Activated B cell treated with CpG ODN at 0.5 μM for 24 hours (primary cell): ENCODE measurements around the gene LCP1. TPM values are rescaled to one million over a fixed set of nuclear protein-coding genes. Genes with fewer than 3 reads are reported as not detected.

Source experiments
- ATAC-seq: fragments of 200-7000 bp; cut with Tn5 transposase; one replicate; pipeline ENCODE4 v1.10.0; 2021; ENCODE audit warnings: low read depth, mild to moderate bottlenecking, moderate library complexity
- CTCF ChIA-PET: fragments of 350-600 bp; sonication (Branson Sonifier 250); formaldehyde crosslinking; loops from one replicate; lab custom pipeline; 2021; ENCODE audit warnings: antibody characterized with exemption; lab: Charles Lee
- POLR2A ChIA-PET: fragments of 350-600 bp; sonication (Branson Sonifier 250); formaldehyde crosslinking; loops from one replicate; lab custom pipeline; 2021; ENCODE audit warnings: antibody characterized with exemption; lab: Charles Lee
- DNase-seq: peaks from one replicate; pipeline ENCODE4 v3.0.0; 2022
- H3K27ac Mint-ChIP-seq: one replicate; pipeline ENCODE4 v1.8.0; 2020; ENCODE audit warnings: mixed read lengths
- H3K27me3 Mint-ChIP-seq: one replicate; pipeline ENCODE4 v1.8.0; 2021; ENCODE audit warnings: mixed read lengths
- H3K36me3 Mint-ChIP-seq: one replicate; pipeline ENCODE4 v1.8.0; 2021; ENCODE audit warnings: low read depth, mixed read lengths
- H3K4me1 Mint-ChIP-seq: one replicate; pipeline ENCODE4 v1.8.0; 2021; ENCODE audit warnings: mixed read lengths
- H3K4me3 Mint-ChIP-seq: one replicate; pipeline ENCODE4 v1.8.0; 2020; ENCODE audit warnings: mild to moderate bottlenecking, mixed read lengths
- H3K9me3 Mint-ChIP-seq: one replicate; pipeline ENCODE4 v1.8.0; 2020; ENCODE audit warnings: mixed read lengths
- intact Hi-C: fragments of 100-400 bp; cut with micrococcal nuclease; formaldehyde crosslinking; loops from one replicate; pipeline ENCODE4 v1.15.1; 2024
- total RNA-seq: library from RNA; stranded (reverse); gene quantifications from 2 replicates; pipeline ENCODE4 v1.2.3, GENCODE V29; 2022
- TF ChIP-seq, protein P1 (sequence below): fragments of 200-600 bp; IDR thresholded peaks from one replicate; pipeline ENCODE4 v1.8.0; 2022; ENCODE audit warnings: antibody characterized with exemption, mild to moderate bottlenecking

Gene LCP1
- total RNA-seq, 1 donor from 2014 or later, result 948 TPM

GRCh38 chr13:46129124-46129523 is 52.9 kb downstream of the LCP1 start:
- no peak for DNase-seq
- no peak for ATAC-seq
- ChIA-PET POLR2A (interaction anchor here (0.5 kb wide), 1 partner anchor 12 kb away, joined by 6 read pairs; no protein-coding TSS in a partner anchor), CTCF (interaction anchor here (0.6 to 0.7 kb wide), 2 partner anchors 19 to 190 kb away, joined by 3 to 4 read pairs; no protein-coding TSS in a partner anchor)
- TF ChIP-seq, protein P1, sequence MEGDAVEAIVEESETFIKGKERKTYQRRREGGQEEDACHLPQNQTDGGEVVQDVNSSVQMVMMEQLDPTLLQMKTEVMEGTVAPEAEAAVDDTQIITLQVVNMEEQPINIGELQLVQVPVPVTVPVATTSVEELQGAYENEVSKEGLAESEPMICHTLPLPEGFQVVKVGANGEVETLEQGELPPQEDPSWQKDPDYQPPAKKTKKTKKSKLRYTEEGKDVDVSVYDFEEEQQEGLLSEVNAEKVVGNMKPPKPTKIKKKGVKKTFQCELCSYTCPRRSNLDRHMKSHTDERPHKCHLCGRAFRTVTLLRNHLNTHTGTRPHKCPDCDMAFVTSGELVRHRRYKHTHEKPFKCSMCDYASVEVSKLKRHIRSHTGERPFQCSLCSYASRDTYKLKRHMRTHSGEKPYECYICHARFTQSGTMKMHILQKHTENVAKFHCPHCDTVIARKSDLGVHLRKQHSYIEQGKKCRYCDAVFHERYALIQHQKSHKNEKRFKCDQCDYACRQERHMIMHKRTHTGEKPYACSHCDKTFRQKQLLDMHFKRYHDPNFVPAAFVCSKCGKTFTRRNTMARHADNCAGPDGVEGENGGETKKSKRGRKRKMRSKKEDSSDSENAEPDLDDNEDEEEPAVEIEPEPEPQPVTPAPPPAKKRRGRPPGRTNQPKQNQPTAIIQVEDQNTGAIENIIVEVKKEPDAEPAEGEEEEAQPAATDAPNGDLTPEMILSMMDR, result no peak
- H3K9me3 Mint-ChIP-seq, result no peaks in the 10 kb centered on the region
- no peak overlapping the region for H3K4me3 Mint-ChIP-seq
- intact Hi-C loops, result loop anchor here (5.0 kb wide), 2 partner anchors 77 to 322 kb away; partner anchors contain the start of gene ZC3H13
- H3K36me3 Mint-ChIP-seq, result peaks cover 88% of the 10 kb centered on the region
- no peak overlapping the region for H3K27ac Mint-ChIP-seq
- no peaks in the 10 kb centered on the region for H3K27me3 Mint-ChIP-seq
- peaks cover 25% of the 10 kb centered on the region for H3K4me1 Mint-ChIP-seq

GRCh38 chr13:46127358-46128023 is 54.5 kb downstream of the LCP1 start:
- H3K4me1 Mint-ChIP-seq, result peaks cover 30% of the 10 kb centered on the region
- ChIA-PET POLR2A (interaction anchor here (0.9 to 1.4 kb wide), 2 partner anchors 8 to 75 kb away, joined by 3 to 6 read pairs; partner anchors contain the start of gene ZC3H13), CTCF (interaction anchor here (0.7 to 1.3 kb wide), 2 partner anchors 13 to 32 kb away, joined by 3 read pairs; no protein-coding TSS in a partner anchor)
- DNase-seq (no peak), ATAC-seq (no peak)
- TF ChIP-seq, protein P1, result no peak
- peaks cover 73% of the 10 kb centered on the region for H3K36me3 Mint-ChIP-seq
- no peak overlapping the region for H3K4me3 Mint-ChIP-seq
- intact Hi-C loops, result loop anchor here (2.0 to 5.0 kb wide), 4 partner anchors 33 to 320 kb away; partner anchors contain the start of gene ZC3H13
- no peaks in the 10 kb centered on the region for H3K27me3 Mint-ChIP-seq
- no peaks in the 10 kb centered on the region for H3K9me3 Mint-ChIP-seq
- no peak overlapping the region for H3K27ac Mint-ChIP-seq

DNA sequence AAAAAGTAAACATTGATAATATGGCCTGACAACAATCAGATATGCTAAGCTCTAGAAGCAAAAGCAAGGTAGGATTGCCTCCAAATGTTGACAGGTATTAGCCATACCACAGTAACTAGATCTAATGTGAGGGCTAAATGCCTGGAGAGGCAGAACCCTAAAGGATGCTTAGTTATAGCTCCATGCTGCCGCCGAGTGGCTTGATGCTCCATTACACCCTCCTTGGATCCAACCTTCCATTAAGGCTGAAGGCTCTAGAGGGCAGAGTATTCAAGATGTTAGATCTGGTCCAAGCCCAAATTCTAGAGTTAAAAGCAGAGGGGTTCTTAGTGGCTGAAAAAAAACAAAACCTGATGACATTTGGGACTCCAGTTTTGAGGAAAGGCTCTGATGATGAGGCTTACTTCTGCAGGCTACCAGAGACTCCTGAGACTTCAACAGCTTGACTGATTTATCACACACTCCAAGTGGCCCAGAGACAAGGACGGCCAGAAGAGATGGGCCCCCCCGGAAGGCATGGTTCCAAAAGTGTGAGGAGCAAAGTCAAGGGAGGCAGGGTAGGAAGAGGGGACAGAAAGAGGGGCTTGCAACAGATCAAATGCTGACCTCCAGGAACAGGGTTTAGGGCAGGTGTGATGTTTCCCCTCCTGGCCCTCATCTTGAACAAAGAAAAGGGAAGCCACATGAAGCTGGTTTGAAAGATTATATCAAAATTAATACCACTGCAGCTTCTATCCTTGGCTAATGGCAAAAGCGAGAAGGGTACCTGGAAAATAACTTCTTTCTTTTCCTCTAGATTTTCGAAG is 55.2 kb downstream of the LCP1 start:
- Mint-ChIP-seq H3K36me3 (peaks cover 66% of the 10 kb centered on the region), H3K4me1 (peaks cover 30% of the 10 kb centered on the region)

DNA sequence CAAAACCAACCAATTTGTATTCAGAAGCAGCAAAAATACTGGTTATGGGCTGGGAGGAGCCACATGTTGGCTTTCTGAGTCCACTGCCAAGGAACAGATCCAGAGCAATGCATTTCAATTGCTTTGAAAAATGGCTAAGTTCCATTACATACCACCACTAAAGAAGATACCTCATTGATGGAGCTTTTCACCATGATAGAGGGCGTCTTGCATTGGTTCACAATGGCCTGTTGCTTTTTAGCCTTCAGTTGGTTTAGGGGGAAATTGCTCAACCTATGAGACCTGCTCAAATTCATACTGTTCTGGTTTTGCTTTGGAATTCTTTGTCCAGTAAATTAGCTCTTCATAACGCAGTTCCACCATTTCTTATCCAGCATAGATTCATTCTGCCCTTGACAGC is 55.9 kb downstream of the LCP1 start:
- Mint-ChIP-seq H3K36me3 (peaks cover 59% of the 10 kb centered on the region), H3K4me1 (peaks cover 30% of the 10 kb centered on the region), H3K4me3 (no peak overlapping the region), H3K27ac (peak overlapping the region; percentile 81), H3K27me3 (no peaks in the 10 kb centered on the region), H3K9me3 (no peaks in the 10 kb centered on the region)
- DNase-seq, result no peak
- TF ChIP-seq, protein P1, result no peak
- ATAC-seq, result no peak
- ChIA-PET CTCF (interaction anchor here (1.0 to 1.8 kb wide), 4 partner anchors 12 to 170 kb away, joined by 3 to 4 read pairs (median 4); no protein-coding TSS in a partner anchor), POLR2A (interaction anchor here (0.6 to 1.5 kb wide), 4 partner anchors 9 to 74 kb away, joined by 3 to 7 read pairs (median 5); partner anchors contain the start of gene LCP1)
- intact Hi-C loops, result loop anchor here (1.0 to 5.0 kb wide), 5 partner anchors 35 to 319 kb away; partner anchors contain the start of gene ZC3H13

More for the DNA sequence above, 55.2 kb downstream of the LCP1 start:
- TF ChIP-seq, protein P1, result no peak
- intact Hi-C loops, result loop anchor here (1.0 to 5.0 kb wide), 5 partner anchors 34 to 319 kb away; partner anchors contain the start of gene ZC3H13
- Mint-ChIP-seq H3K4me3 (no peak overlapping the region), H3K27me3 (no peaks in the 10 kb centered on the region), H3K27ac (peak overlapping the region; percentile 9), H3K9me3 (no peaks in the 10 kb centered on the region)
- DNase-seq, result peak; percentile 27
- ChIA-PET POLR2A (interaction anchor here (0.9 to 1.5 kb wide), 4 partner anchors 8 to 74 kb away, joined by 3 to 6 read pairs (median 4); partner anchors contain the start of genes LCP1 and ZC3H13), CTCF (interaction anchor here (0.6 to 1.8 kb wide), 7 partner anchors 11 to 169 kb away, joined by 3 to 4 read pairs (median 3); no protein-coding TSS in a partner anchor)
- ATAC-seq, result peak; percentile 89
